ENCODE measurements around the gene OBSL1. TPM values are rescaled to one million over a fixed set of nuclear protein-coding genes. Genes with fewer than 3 reads are reported as not detected.

The OBSL1 gene
- total RNA-seq, 1 experiment from 2014 or later: 76.5 TPM

- no peak overlapping the region for H3K27ac Mint-ChIP-seq (ENCODE audit: unreplicated experiment)
- TF ChIP-seq, protein P1, sequence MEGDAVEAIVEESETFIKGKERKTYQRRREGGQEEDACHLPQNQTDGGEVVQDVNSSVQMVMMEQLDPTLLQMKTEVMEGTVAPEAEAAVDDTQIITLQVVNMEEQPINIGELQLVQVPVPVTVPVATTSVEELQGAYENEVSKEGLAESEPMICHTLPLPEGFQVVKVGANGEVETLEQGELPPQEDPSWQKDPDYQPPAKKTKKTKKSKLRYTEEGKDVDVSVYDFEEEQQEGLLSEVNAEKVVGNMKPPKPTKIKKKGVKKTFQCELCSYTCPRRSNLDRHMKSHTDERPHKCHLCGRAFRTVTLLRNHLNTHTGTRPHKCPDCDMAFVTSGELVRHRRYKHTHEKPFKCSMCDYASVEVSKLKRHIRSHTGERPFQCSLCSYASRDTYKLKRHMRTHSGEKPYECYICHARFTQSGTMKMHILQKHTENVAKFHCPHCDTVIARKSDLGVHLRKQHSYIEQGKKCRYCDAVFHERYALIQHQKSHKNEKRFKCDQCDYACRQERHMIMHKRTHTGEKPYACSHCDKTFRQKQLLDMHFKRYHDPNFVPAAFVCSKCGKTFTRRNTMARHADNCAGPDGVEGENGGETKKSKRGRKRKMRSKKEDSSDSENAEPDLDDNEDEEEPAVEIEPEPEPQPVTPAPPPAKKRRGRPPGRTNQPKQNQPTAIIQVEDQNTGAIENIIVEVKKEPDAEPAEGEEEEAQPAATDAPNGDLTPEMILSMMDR (IDR thresholded peaks at IDR 0.05; ENCODE audit: unreplicated experiment): no peak
- DNase-seq: no peak
- no peaks in the 10 kb centered on the region for H3K4me1 Mint-ChIP-seq (ENCODE audit: low read depth, unreplicated experiment)
- BruUV-seq (replicated peaks): no TSS peak
- peaks cover 13% of the 10 kb centered on the region for H3K36me3 Mint-ChIP-seq (ENCODE audit: insufficient read depth, unreplicated experiment)
- CTCF ChIA-PET: interaction anchor here (0.6 to 1.6 kb wide), 5 partner anchors 12 to 112 kb away, joined by 3 to 8 read pairs (median 4); partner anchors contain the start of genes CHPF, OBSL1 and TMEM198
- H3K27me3 Mint-ChIP-seq (ENCODE audit: unreplicated experiment): no peaks in the 10 kb centered on the region
- H3K9me3 Mint-ChIP-seq (ENCODE audit: low read depth, unreplicated experiment): no peaks in the 10 kb centered on the region
- H3K4me3 Mint-ChIP-seq (ENCODE audit: low read depth, unreplicated experiment): no peak overlapping the region
- intact Hi-C loops (cut with micrococcal nuclease; ENCODE audit: unreplicated experiment): no loop called here
Observed at GRCh38 chr2:219559156-219559915, 12.0 kb downstream of the OBSL1 start.

GRCh38 chr2:219557791-219558785 is 13.3 kb downstream of the OBSL1 start:
- no peak overlapping the region for H3K27ac Mint-ChIP-seq (ENCODE audit: unreplicated experiment)
- no peak overlapping the region for H3K4me3 Mint-ChIP-seq (ENCODE audit: low read depth, unreplicated experiment)
- intact Hi-C loops (cut with micrococcal nuclease; ENCODE audit: unreplicated experiment): no loop called here
- no TSS peak for BruUV-seq (replicated peaks)
- H3K27me3 Mint-ChIP-seq (ENCODE audit: unreplicated experiment): no peaks in the 10 kb centered on the region
- H3K4me1 Mint-ChIP-seq (ENCODE audit: low read depth, unreplicated experiment): no peaks in the 10 kb centered on the region
- H3K9me3 Mint-ChIP-seq (ENCODE audit: low read depth, unreplicated experiment): no peaks in the 10 kb centered on the region
- CTCF ChIA-PET: no interaction called here
- TF ChIP-seq, protein P1 (IDR thresholded peaks at IDR 0.05; ENCODE audit: unreplicated experiment): no peak
- DNase-seq: no peak
- peaks cover 12% of the 10 kb centered on the region for H3K36me3 Mint-ChIP-seq (ENCODE audit: insufficient read depth, unreplicated experiment)

- BruUV-seq (replicated peaks): no TSS peak
- Mint-ChIP-seq H3K4me3 (ENCODE audit: low read depth, unreplicated experiment) (no peak overlapping the region), H3K36me3 (ENCODE audit: insufficient read depth, unreplicated experiment) (peaks cover 16% of the 10 kb centered on the region), H3K27me3 (ENCODE audit: unreplicated experiment) (no peaks in the 10 kb centered on the region), H3K4me1 (ENCODE audit: low read depth, unreplicated experiment) (no peaks in the 10 kb centered on the region), H3K9me3 (ENCODE audit: low read depth, unreplicated experiment) (no peaks in the 10 kb centered on the region), H3K27ac (ENCODE audit: unreplicated experiment) (no peak overlapping the region)
- intact Hi-C loops (cut with micrococcal nuclease; ENCODE audit: unreplicated experiment): no loop called here
- DNase-seq: no peak
- TF ChIP-seq, protein P1 (IDR thresholded peaks at IDR 0.05; ENCODE audit: unreplicated experiment): no peak
- CTCF ChIA-PET: no interaction called here
Observed at GRCh38 chr2:219557320-219557719, 14.0 kb downstream of the OBSL1 start.

GRCh38 chr2:219556413-219556812 is 14.9 kb downstream of the OBSL1 start:
- TF ChIP-seq, protein P1 (IDR thresholded peaks at IDR 0.05; ENCODE audit: unreplicated experiment): no peak
- intact Hi-C loops (cut with micrococcal nuclease; ENCODE audit: unreplicated experiment): no loop called here
- Mint-ChIP-seq H3K27me3 (ENCODE audit: unreplicated experiment) (no peaks in the 10 kb centered on the region), H3K4me1 (ENCODE audit: low read depth, unreplicated experiment) (no peaks in the 10 kb centered on the region), H3K4me3 (ENCODE audit: low read depth, unreplicated experiment) (no peak overlapping the region), H3K9me3 (ENCODE audit: low read depth, unreplicated experiment) (no peaks in the 10 kb centered on the region), H3K36me3 (ENCODE audit: insufficient read depth, unreplicated experiment) (peaks cover 25% of the 10 kb centered on the region), H3K27ac (ENCODE audit: unreplicated experiment) (no peak overlapping the region)
- no TSS peak for BruUV-seq (replicated peaks)
- DNase-seq: no peak
- CTCF ChIA-PET: no interaction called here

Measured in Calu3 (cell line).